22Rv1 (cell line): ENCODE measurements around the gene SLC39A11.

ENCODE experiments used
- CTCF ChIP-seq: fragments of 450-650 bp; IDR thresholded peaks from 2 replicates; pipeline ENCODE4 v1.5.1; 2017; ENCODE audit warnings: mild to moderate bottlenecking
- ZFX ChIP-seq: fragments of 450-650 bp; IDR thresholded peaks from 2 replicates; pipeline ENCODE4 v1.6.1; 2017; ENCODE audit warnings: antibody characterized with exemption, borderline replicate concordance

DNA sequence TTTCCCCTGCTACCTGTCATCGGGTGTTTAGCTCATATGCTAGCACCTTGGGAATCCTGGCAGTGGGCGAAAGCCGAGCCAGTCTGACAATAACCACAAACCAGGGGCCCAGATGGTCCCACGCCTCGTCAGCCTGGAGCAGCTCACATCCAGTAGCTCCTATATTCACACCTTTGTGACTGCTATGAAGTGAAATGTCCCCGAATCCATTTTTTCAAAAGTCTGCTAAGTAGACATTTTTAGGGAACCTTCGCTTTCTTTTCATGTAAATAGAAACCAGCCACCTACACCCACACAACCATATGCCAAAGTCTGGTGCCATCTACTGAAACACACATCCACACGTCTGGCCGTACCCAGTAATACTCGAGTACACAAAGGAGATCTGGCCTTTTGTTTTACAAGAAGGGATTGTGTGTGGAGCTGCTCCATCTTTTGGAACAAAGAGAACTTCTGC is 176.8 kb downstream of the SLC39A11 start:
- TF ChIP-seq CTCF (no peak), ZFX (no peak)
